ENCODE results near the gene PRSS16.
"Not testable (repeated sequence)": the region's sequence is repeated elsewhere in the genome, so short reads cannot be mapped to it uniquely, and the experiment has no call there.

The PRSS16 gene, protein sequence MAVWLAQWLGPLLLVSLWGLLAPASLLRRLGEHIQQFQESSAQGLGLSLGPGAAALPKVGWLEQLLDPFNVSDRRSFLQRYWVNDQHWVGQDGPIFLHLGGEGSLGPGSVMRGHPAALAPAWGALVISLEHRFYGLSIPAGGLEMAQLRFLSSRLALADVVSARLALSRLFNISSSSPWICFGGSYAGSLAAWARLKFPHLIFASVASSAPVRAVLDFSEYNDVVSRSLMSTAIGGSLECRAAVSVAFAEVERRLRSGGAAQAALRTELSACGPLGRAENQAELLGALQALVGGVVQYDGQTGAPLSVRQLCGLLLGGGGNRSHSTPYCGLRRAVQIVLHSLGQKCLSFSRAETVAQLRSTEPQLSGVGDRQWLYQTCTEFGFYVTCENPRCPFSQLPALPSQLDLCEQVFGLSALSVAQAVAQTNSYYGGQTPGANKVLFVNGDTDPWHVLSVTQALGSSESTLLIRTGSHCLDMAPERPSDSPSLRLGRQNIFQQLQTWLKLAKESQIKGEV

GRCh38 chr6:27247133-27247836 lies at the start of gene PRSS16:
Gene PRSS16, plus strand, starts transcription at chr6:27247701. Its CDS starts 37 bp downstream, at chr6:27247738.
- DNase-seq (ENCODE audit: low read depth), result no peak

GRCh38 chr6:27205375-27206278 lies 41.9 kb upstream of the PRSS16 start:
- DNase-seq (ENCODE audit: low read depth), result no peak

DNA sequence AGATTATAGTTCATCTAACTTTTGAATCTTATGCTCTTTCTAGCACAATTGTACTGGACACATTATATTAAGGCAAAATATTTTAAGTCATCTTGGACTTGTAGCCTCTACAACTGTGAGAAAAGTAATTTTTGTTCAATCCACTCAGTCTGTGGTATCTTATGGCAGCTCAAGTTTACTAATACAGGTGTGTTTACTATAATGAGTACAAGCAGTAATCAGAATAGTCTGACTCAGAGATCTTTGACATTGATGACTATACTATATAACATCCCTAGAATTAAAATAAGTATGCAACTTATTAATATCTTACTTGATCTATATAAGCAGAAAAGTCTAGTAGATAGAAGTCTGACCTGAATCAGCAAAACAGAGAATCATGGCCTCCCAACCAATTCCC lies 40.7 kb upstream of the PRSS16 start:
- DNase-seq (ENCODE audit: low read depth), result no peak

GRCh38 chr6:27208042-27208441 lies 39.5 kb upstream of the PRSS16 start:
- DNase-seq (ENCODE audit: low read depth), result no peak

- no peak for DNase-seq (ENCODE audit: low read depth)
These were observed 38.3 kb upstream of the PRSS16 start for GRCh38 chr6:27209196-27209595.

DNA sequence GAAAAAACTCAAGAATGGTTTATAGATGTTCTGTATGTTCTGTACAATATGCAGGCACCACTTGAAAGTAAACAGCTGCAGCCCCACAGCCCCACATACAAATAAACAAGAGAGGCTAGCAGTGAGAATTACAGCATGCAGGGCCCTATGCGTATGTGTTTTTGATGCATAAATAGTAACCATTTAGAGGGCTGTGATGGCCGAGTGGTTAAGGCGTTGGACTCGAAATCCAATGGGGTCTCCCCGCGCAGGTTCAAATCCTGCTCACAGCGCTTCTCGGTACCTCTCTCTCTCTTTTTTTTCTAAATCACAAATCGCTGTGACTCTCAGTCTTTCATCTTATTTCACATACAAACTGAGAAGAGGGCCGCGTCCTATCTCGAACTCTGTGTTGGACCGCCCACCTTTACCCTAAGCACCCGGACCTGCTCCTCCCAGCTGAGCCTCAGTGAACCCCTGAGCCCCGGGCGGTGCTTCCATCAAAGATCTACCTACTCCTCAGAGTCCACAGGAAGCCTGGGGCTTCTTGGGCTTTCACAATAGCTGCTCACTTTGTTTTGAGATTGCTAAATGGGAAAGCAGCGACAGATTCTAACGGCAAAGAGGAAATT lies 37.7 kb upstream of the PRSS16 start:
- no peak for DNase-seq (ENCODE audit: low read depth)

GRCh38 chr6:27213091-27213517 lies 34.4 kb upstream of the PRSS16 start:
- not testable (repeated sequence) for DNase-seq (ENCODE audit: low read depth)

GRCh38 chr6:27213544-27214125 lies 33.9 kb upstream of the PRSS16 start:
- DNase-seq (ENCODE audit: low read depth), result peak; percentile 23

GRCh38 chr6:27214126-27214601 lies 33.3 kb upstream of the PRSS16 start:
- no peak for DNase-seq (ENCODE audit: low read depth)

- no peak for DNase-seq (ENCODE audit: low read depth)
These were observed 30.6 kb upstream of the PRSS16 start for GRCh38 chr6:27216874-27217273.

- not testable (repeated sequence) for DNase-seq (ENCODE audit: low read depth)
These were observed 24.5 kb upstream of the PRSS16 start for GRCh38 chr6:27222971-27223370.

- no peak for DNase-seq (ENCODE audit: low read depth)
These were observed 22.8 kb upstream of the PRSS16 start for GRCh38 chr6:27224729-27225128.

- no peak for DNase-seq (ENCODE audit: low read depth)
These were observed 18.5 kb upstream of the PRSS16 start for GRCh38 chr6:27228963-27229477.

DNA sequence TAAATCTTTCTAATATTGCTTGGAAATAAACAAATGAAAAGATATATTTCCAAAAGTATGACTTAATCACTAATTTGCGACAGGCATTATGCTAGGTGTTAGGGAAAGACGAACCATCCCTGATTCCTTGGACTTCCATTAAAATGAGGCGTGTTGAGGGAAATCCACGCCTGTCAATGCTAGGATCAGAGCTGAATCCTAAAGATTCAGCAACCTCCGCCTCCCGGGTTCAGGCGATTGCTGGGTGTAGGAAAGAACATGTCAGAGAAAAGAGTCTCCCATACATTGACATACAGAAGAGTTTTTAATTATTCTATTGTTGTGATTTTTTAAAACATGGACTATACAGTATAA lies 16.8 kb upstream of the PRSS16 start:
- DNase-seq (ENCODE audit: low read depth), result no peak

- DNase-seq (ENCODE audit: low read depth), result no peak
These were observed 12.9 kb upstream of the PRSS16 start for GRCh38 chr6:27234576-27234975.

- DNase-seq (ENCODE audit: low read depth), result peak; percentile 57
These were observed 10.3 kb upstream of the PRSS16 start for GRCh38 chr6:27237089-27237803.

- DNase-seq (ENCODE audit: low read depth), result no peak
These were observed 9.2 kb upstream of the PRSS16 start for GRCh38 chr6:27238010-27238983.

GRCh38 chr6:27239258-27239657 lies 8.2 kb upstream of the PRSS16 start:
- DNase-seq (ENCODE audit: low read depth), result no peak

- DNase-seq (ENCODE audit: low read depth), result no peak
These were observed 6.1 kb upstream of the PRSS16 start for GRCh38 chr6:27241443-27241842.
